HepG2 (cell line): ENCODE data around the gene HBQ1. TPM values are rescaled to one million over a fixed set of nuclear protein-coding genes. Genes with fewer than 3 reads are reported as not detected.

ENCODE experiments used
- ATAC-seq: fragments of 200-7000 bp; cut with Tn5 transposase; 3 replicates; pipeline ENCODE4 v1.9.1; 2020; ENCODE audit warnings: mild to moderate bottlenecking, moderate library complexity
- BruUV-seq: library from RNA; stranded (reverse); fragments of 400-500 nt; replicated peaks from 2 replicates; lab custom pipeline; 2021; lab: Mats Ljungman, UMichigan
- CTCF ChIA-PET: fragments of 300-600 bp; formaldehyde crosslinking; extraction: SDS; loops from one replicate; lab custom pipeline; 2021; ENCODE audit warnings: low total read pairs, inconsistent platforms, low intra/inter-chr PET ratio; lab: Yijun Ruan, JAX
- POLR2A ChIA-PET: fragments of 350-600 bp; sonication (Branson Sonifier 250); formaldehyde crosslinking; loops from one replicate; lab custom pipeline; 2020; ENCODE audit warnings: antibody characterized with exemption, inconsistent platforms; lab: Yijun Ruan, JAX
- DNase-seq: peaks from one replicate; pipeline ENCODE4 v3.0.0-alpha.2; 2015; ENCODE audit warnings: low spot score
- FAIRE-seq: peaks from 3 replicates; lab custom pipeline; 2011; peaks lifted over from hg19 to GRCh38; lab: Jason Lieb, UNC
- H2AFZ ChIP-seq: one replicate; pipeline ENCODE4 v1.6.1; 2011; ENCODE audit warnings: low read length, inconsistent platforms
- H3K27ac ChIP-seq: fragments of 300-600 bp; 3 replicates; pipeline ENCODE4 v1.8.0; 2011; ENCODE audit warnings: mixed run types, mild to moderate bottlenecking, mixed read lengths, low read length, inconsistent platforms; ENCODE audit not compliant: insufficient read depth; ENCODE audit errors: extremely low read length
- H3K27me3 ChIP-seq, 2 experiments: fragments of 200-600 bp in 1 of 2; 2 replicates in 1 of 2; 3 replicates in 1 of 2; pipeline versions ENCODE4 v1.6.0 to v1.8.0; 2011; ENCODE audit warnings: low read length in 2 of 2, mild to moderate bottlenecking in 2 of 2, moderate library complexity in 2 of 2, inconsistent platforms in 1 of 2; ENCODE audit not compliant: insufficient read depth in 2 of 2, control insufficient read depth in 1 of 2
- H3K36me3 ChIP-seq, 2 experiments: fragments of 200-600 bp in 1 of 2; replicated peaks in 1 of 2; 2 replicates in 1 of 2; 3 replicates in 1 of 2; pipeline versions ENCODE4 v1.5.1 to v1.8.0; 2011; ENCODE audit warnings: low read length in 2 of 2, inconsistent platforms in 1 of 2; ENCODE audit not compliant: insufficient read depth in 2 of 2, control insufficient read depth in 1 of 2
- H3K4me1 ChIP-seq: 2 replicates; pipeline ENCODE4 v1.5.1; 2012; ENCODE audit warnings: low read length, inconsistent platforms; ENCODE audit not compliant: insufficient read depth
- H3K4me2 ChIP-seq: 2 replicates; pipeline ENCODE4 v1.6.0; 2011; ENCODE audit warnings: low read depth, low read length, inconsistent platforms
- H3K4me3 ChIP-seq, 3 experiments: fragments of 200-600 bp in 1 of 3; sonication (generic), shearing (Covaris generic) in 1 of 3; replicated peaks in 1 of 3; 2 replicates each; pipeline ENCODE4 v1.5.1; 2011 to 2016; ENCODE audit warnings: low read length in 3 of 3, inconsistent platforms in 2 of 3, low read depth in 2 of 3, mild to moderate bottlenecking in 2 of 3, control low read depth in 1 of 3, mixed read lengths in 1 of 3; ENCODE audit not compliant: insufficient read depth in 1 of 3
- H3K79me2 ChIP-seq: one replicate; pipeline ENCODE4 v1.6.1; 2011; ENCODE audit warnings: low read length, inconsistent platforms; ENCODE audit not compliant: insufficient read depth
- H3K9ac ChIP-seq: 2 replicates; pipeline ENCODE4 v1.6.0; 2011; ENCODE audit warnings: mild to moderate bottlenecking, low read depth, low read length, inconsistent platforms; ENCODE audit not compliant: insufficient read depth
- H3K9me3 ChIP-seq: 2 replicates; pipeline ENCODE4 v1.5.1; 2012; ENCODE audit warnings: mild to moderate bottlenecking, low read length
- H4K20me1 ChIP-seq: 2 replicates; pipeline ENCODE4 v1.6.0; 2011; ENCODE audit warnings: inconsistent platforms, mild to moderate bottlenecking, low read length, moderate library complexity; ENCODE audit not compliant: insufficient read depth
- FOSL1 ChIP-seq: sonication (generic); formaldehyde crosslinking; IDR thresholded peaks from 2 replicates; pipeline ENCODE4 v1.9.0; 2021; ENCODE audit warnings: missing genetic modification reagents, borderline replicate concordance
- MAFK ChIP-seq, 2 experiments: IDR thresholded peaks in 1 of 2; conservative IDR thresholded peaks in 1 of 2; 2 replicates each; pipeline ENCODE4 v1.6.1; 2011; ENCODE audit warnings: improper control_type of control experiment in 2 of 2, low read length in 2 of 2
- MXD4 ChIP-seq: IDR thresholded peaks from 2 replicates; pipeline ENCODE4 v1.6.1; 2016; ENCODE audit warnings: mild to moderate bottlenecking, missing biosample characterization, missing genetic modification reagents
- NR2F2 ChIP-seq: IDR thresholded peaks from 2 replicates; pipeline ENCODE4 v1.6.1; 2012; ENCODE audit warnings: low read depth, inconsistent platforms, borderline replicate concordance
- PAXIP1 ChIP-seq: sonication (generic); formaldehyde crosslinking; conservative IDR thresholded peaks from 2 replicates; pipeline ENCODE4 v1.4.0; 2020; ENCODE audit warnings: mild to moderate bottlenecking, missing genetic modification reagents, moderate library complexity
- ZBTB21 ChIP-seq: sonication (generic); formaldehyde crosslinking; IDR thresholded peaks from 2 replicates; pipeline ENCODE4 v1.4.0; 2020; ENCODE audit warnings: missing genetic modification reagents
- ZBTB38 ChIP-seq: sonication (generic); formaldehyde crosslinking; IDR thresholded peaks from 2 replicates; pipeline ENCODE4 v1.5.1; 2020; ENCODE audit warnings: mild to moderate bottlenecking, missing genetic modification reagents
- ZNF180 ChIP-seq: sonication (generic); formaldehyde crosslinking; IDR thresholded peaks from 2 replicates; pipeline ENCODE4 v1.4.0; 2020; ENCODE audit warnings: low read depth, missing genetic modification reagents, borderline replicate concordance
- ZNF205 ChIP-seq: IDR thresholded peaks from 2 replicates; pipeline ENCODE4 v1.6.1; 2018; ENCODE audit warnings: missing biosample characterization, missing genetic modification reagents
- ZNF30 ChIP-seq: sonication (generic); formaldehyde crosslinking; IDR thresholded peaks from 2 replicates; pipeline ENCODE4 v1.5.0; 2020; ENCODE audit warnings: mild to moderate bottlenecking, missing genetic modification reagents
- ZNF460 ChIP-seq: sonication (generic); formaldehyde crosslinking; IDR thresholded peaks from 2 replicates; pipeline ENCODE4 v1.5.1; 2020; ENCODE audit warnings: missing genetic modification reagents, mild to moderate bottlenecking, borderline replicate concordance
- ZNF512B ChIP-seq: sonication (generic); formaldehyde crosslinking; IDR thresholded peaks from 2 replicates; pipeline ENCODE4 v1.5.1; 2020; ENCODE audit warnings: missing genetic modification reagents, mild to moderate bottlenecking, borderline replicate concordance
- ZNF572 ChIP-seq: sonication (generic); formaldehyde crosslinking; IDR thresholded peaks from 2 replicates; pipeline ENCODE4 v1.5.1; 2020; ENCODE audit warnings: mild to moderate bottlenecking, missing genetic modification reagents
- WGBS: methylation state at CpG from one replicate; pipeline ENCODE4 v1.1.6; 2017; ENCODE audit warnings: low lambda C conversion rate; 5-methylcytosine and 5-hydroxymethylcytosine counted together
- in situ Hi-C: cut with HindIII; loops from 2 replicates; pipeline ENCODE4 v1.10.0; 2017; ENCODE audit warnings: low pct_unique_long_range_greater_than_20kb; ENCODE audit not compliant: extremely low pct_ligation_motif_present
- intact Hi-C: fragments of 100-400 bp; cut with micrococcal nuclease; formaldehyde crosslinking; loops from one replicate; pipeline ENCODE4 v1.10.0; 2022; ENCODE audit not compliant: unreplicated experiment
- polyA plus RNA-seq, 8 experiments: library from polyadenylated mRNA; depleted of rRNA in 3 of 8; stranded (reverse) in 7 of 8; unstranded in 1 of 8; fragments of >200 nt; fragmentation: Illumina TruSeq in 4 of 8; extraction: Trizol in 4 of 8; gene quantifications; 2 replicates each; pipeline versions ENCODE4 v1.2.1 to v1.2.3, GENCODE V29; 2011 to 2016; ENCODE audit warnings: low read depth in 4 of 8, missing spikeins in 1 of 8, mixed read lengths in 1 of 8; ENCODE audit not compliant: insufficient read depth in 1 of 8
- total RNA-seq, 5 experiments: library from RNA; depleted of rRNA; stranded (reverse); fragments of >200 nt; fragmentation: Illumina TruSeq; extraction: Trizol; gene quantifications; 2 replicates each; pipeline ENCODE4 v1.2.3, GENCODE V29; 2016; ENCODE audit warnings: low read depth in 1 of 5
- TF ChIP-seq, protein P1 (sequence below): sonication (generic); formaldehyde crosslinking; IDR thresholded peaks from 2 replicates; pipeline ENCODE4 v1.5.0; 2020; ENCODE audit warnings: mild to moderate bottlenecking, low read depth, missing genetic modification reagents, borderline replicate concordance
- TF ChIP-seq, protein P2 (sequence below): sonication (generic); formaldehyde crosslinking; IDR thresholded peaks from 2 replicates; pipeline ENCODE4 v1.5.1; 2020; ENCODE audit warnings: missing genetic modification reagents, mild to moderate bottlenecking, borderline replicate concordance

Gene HBQ1
- total and polyA plus RNA-seq, 2 of the 13 experiments (the other 11 are each of a cell fraction or from before 2014, with no cell fraction given) = 4.9 to 7.4 TPM

DNA sequence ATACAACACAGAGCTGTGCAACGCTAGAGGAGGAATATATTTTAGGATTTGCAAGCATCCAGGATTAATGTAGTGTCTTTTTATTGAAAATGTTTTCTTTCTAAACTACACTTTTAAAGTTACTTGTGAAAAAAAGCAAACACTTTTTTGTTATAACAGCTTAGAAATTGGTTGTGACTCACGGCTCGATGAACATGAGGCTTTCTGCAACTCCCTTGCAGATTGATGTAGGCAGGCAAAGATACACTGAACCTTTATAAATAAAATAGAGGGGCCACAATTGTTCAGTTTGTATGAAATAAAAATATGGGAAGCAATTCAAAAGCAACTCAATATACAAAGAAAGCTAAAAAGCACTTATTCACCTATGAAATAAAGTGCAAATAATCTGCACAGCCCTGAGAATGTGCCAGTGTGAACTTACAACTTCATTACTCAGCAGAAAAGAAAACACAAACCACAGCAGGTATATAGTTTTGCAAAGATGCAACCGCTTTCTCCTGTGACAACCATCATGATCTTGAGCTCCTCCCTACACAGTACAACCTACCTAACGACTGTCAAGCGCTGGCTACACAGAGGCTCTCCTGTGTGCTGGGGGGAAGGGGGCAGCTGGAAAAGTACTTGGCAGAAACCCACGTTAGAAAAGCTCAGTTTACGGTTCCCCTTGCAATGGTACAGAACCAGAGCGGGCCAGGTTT, 48.0 kb downstream of the HBQ1 start:
- BruUV-seq = TSS peak; percentile 61
- ChIA-PET POLR2A (interaction anchor here (1.2 to 1.7 kb wide), 3 partner anchors 10 to 124 kb away, joined by 4 to 11 read pairs (median 10); partner anchors contain the start of gene AXIN1), CTCF (no interaction called here)
- intact Hi-C loops (loop anchor here (5.0 kb wide), 1 partner anchor 134 kb away; no protein-coding TSS in a partner anchor), in situ Hi-C loops (no loop called here)
- FAIRE-seq (no peak), DNase-seq (peak; percentile 10), ATAC-seq (peak; percentile 64)
- Histone ChIP-seq H3K27ac (peak overlapping the region; percentile 94), H4K20me1 (peaks cover 27% of the 10 kb centered on the region), H2AFZ (no peak overlapping the region), H3K4me3 (peak overlapping the region; percentile 91 to 99 (median 96)), H3K36me3 (peaks cover 21 to 36% of the 10 kb centered on the region in 2 experiments), H3K4me1 (peaks cover 25% of the 10 kb centered on the region), H3K9me3 (no peaks in the 10 kb centered on the region), H3K4me2 (peak overlapping the region; percentile 97), H3K79me2 (peaks cover 39% of the 10 kb centered on the region), H3K27me3 (no peaks in the 10 kb centered on the region; a peak in 1 of 5 replicates), H3K9ac (peak overlapping the region; percentile 97)
- 16% methylated on average over 6 of the region's 9 CpGs for WGBS
- no peak for TF ChIP-seq ZNF205 (CRISPR knock-in tag)
- TF ChIP-seq ZNF30 (CRISPR knock-in tag) = no peak
- TF ChIP-seq, protein P1, sequence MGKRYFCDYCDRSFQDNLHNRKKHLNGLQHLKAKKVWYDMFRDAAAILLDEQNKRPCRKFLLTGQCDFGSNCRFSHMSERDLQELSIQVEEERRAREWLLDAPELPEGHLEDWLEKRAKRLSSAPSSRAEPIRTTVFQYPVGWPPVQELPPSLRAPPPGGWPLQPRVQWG = no peak
- no peak for TF ChIP-seq ZNF180 (CRISPR knock-in tag)
- no peak for TF ChIP-seq ZBTB38 (CRISPR knock-in tag)
- no peak for TF ChIP-seq PAXIP1 (CRISPR knock-in tag)
- TF ChIP-seq, protein P2, sequence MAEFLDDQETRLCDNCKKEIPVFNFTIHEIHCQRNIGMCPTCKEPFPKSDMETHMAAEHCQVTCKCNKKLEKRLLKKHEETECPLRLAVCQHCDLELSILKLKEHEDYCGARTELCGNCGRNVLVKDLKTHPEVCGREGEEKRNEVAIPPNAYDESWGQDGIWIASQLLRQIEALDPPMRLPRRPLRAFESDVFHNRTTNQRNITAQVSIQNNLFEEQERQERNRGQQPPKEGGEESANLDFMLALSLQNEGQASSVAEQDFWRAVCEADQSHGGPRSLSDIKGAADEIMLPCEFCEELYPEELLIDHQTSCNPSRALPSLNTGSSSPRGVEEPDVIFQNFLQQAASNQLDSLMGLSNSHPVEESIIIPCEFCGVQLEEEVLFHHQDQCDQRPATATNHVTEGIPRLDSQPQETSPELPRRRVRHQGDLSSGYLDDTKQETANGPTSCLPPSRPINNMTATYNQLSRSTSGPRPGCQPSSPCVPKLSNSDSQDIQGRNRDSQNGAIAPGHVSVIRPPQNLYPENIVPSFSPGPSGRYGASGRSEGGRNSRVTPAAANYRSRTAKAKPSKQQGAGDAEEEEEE (CRISPR knock-in tag) = no peak
- no peak for TF ChIP-seq ZNF512B
- TF ChIP-seq MXD4 = no peak
- no peak for TF ChIP-seq NR2F2
- no peak for TF ChIP-seq ZNF460 (CRISPR knock-in tag)
- TF ChIP-seq ZNF572 = no peak
- TF ChIP-seq ZBTB21 (CRISPR knock-in tag) = no peak
- no peak for TF ChIP-seq FOSL1
- TF ChIP-seq MAFK (conservative IDR thresholded peaks at IDR 0.05 in 1 of 2, IDR thresholded peaks at IDR 0.05 in 1 of 2; ENCODE audit: low read length in 2 of 2) = peak; percentile 91 to 93
